ENCODE results near the gene SPEM3. TPM values are rescaled to one million over a fixed set of nuclear protein-coding genes. Genes with fewer than 3 reads are reported as not detected.

Gene SPEM3
- total and polyA plus RNA-seq, 2 of the 4 experiments (the other 2 are of a cell fraction) = not detected

GRCh38 chr17:7383371-7383741, 45.3 kb upstream of the SPEM3 start (continued):
- no peak for TF ChIP-seq SMC3 (IDR thresholded peaks at IDR 0.05; ENCODE audit: low read depth, low read length)
- TF ChIP-seq FOS (IDR thresholded peaks at IDR 0.05; ENCODE audit: low read depth, low read length) = no peak
- no peak for TF ChIP-seq POLR2A (IDR thresholded peaks at IDR 0.05; ENCODE audit: low read depth, low read length)

GRCh38 chr17:7383742-7384488, 44.7 kb upstream of the SPEM3 start:
- 0 out of 2 replicates have a peak overlapping the region, but pooled peaks have one; percentile 5 for H3K14ac ChIP-seq (replicated peaks; ENCODE audit: low read depth, low read length)
- no peak overlapping the region for H4K5ac ChIP-seq (ENCODE audit: low read depth, low read length)
- H2AFZ ChIP-seq (replicated peaks; ENCODE audit: low read length, poor library complexity) = peak overlapping the region; percentile 89
- no peak overlapping the region for H2BK5ac ChIP-seq (ENCODE audit: low read depth, low read length, poor library complexity, severe bottlenecking)
- dilution Hi-C loops (cut with HindIII; ENCODE audit: low sequenced_read_pairs, unreplicated experiment) (no loop called here), in situ Hi-C loops (cut with MboI; ENCODE audit: low sequenced_read_pairs) (no loop called here), intact Hi-C loops (cut with micrococcal nuclease) (no loop called here)
- peaks cover 10% of the 10 kb centered on the region; the same call in 1 of the 2 replicates for H3K36me3 ChIP-seq (ENCODE audit: control insufficient read depth, insufficient read depth, low read length)
- H2BK120ac ChIP-seq (ENCODE audit: low read depth, low read length) = no peak overlapping the region
- H4K20me1 ChIP-seq (ENCODE audit: insufficient read depth, low read length) = no peaks in the 10 kb centered on the region
- WGBS, 2 experiments (ENCODE audit: extremely low coverage in 2 of 2, insufficient read length in 1 of 2) = 9% methylated on average over 44 of the region's 65 CpGs; no CpG with 5 or more reads in 1 of the 2 experiments
- ATAC-seq (ENCODE audit: low read depth) (peak; percentile 84), DNase-seq (peak; percentile 13)
- peak overlapping the region; percentile 61 for H3K4me2 ChIP-seq (ENCODE audit: low read depth, low read length)
- H2AK9ac ChIP-seq (replicated peaks; ENCODE audit: low read depth, low read length, poor library complexity) = peak overlapping the region; percentile 33
- no peak overlapping the region for H4K91ac ChIP-seq (ENCODE audit: insufficient read depth, low read depth, low read length)
- TF ChIP-seq MXI1 (IDR thresholded peaks at IDR 0.05; ENCODE audit: borderline replicate concordance, low read depth, low read length) (no peak), POLR2A (IDR thresholded peaks at IDR 0.05; ENCODE audit: low read depth, low read length) (no peak), MAFK (IDR thresholded peaks at IDR 0.05; ENCODE audit: low read depth, low read length) (no peak)
- H3K4me1 ChIP-seq (ENCODE audit: control insufficient read depth, insufficient read depth, low read length) = peaks cover 7% of the 10 kb centered on the region; the same call in 1 of the 2 replicates
- peaks cover 26% of the 10 kb centered on the region for H3K27me3 ChIP-seq (ENCODE audit: control insufficient read depth, insufficient read depth, low read length)
- no peak overlapping the region; a peak in 1 of 4 replicates for H4K8ac ChIP-seq (ENCODE audit: low read depth in 2 of 2, low read length in 2 of 2)
- H3K79me1 ChIP-seq (ENCODE audit: low read depth in 1 of 2, low read length in 2 of 2) = no peaks in the 10 kb centered on the region
- H3K23ac ChIP-seq (ENCODE audit: low read depth, low read length) = no peak overlapping the region; the same call in none of the 2 replicates
- peaks cover 2% of the 10 kb centered on the region; the same call in 1 of the 2 replicates for H3K9me1 ChIP-seq (ENCODE audit: insufficient read depth, low read length)
- POLR2A ChIA-PET (ENCODE audit: unreplicated experiment) = no interaction called here
- H3K4me3 ChIP-seq (ENCODE audit: insufficient read depth, low read depth, low read length) = peak overlapping the region; percentile 23
- no peak overlapping the region for H3K56ac ChIP-seq (ENCODE audit: extremely low read depth, insufficient read depth, low read length)
- no TSS peak for BruUV-seq (replicated peaks)
- H3K18ac ChIP-seq (ENCODE audit: low read depth, low read length) = no peak overlapping the region
- no peak overlapping the region for H3K9ac ChIP-seq (ENCODE audit: low read depth, low read length)
- H2AK5ac ChIP-seq (ENCODE audit: low read depth, low read length) = 0 out of 2 replicates have a peak overlapping the region, but pooled peaks have one; percentile 20
- H2BK20ac ChIP-seq (ENCODE audit: low read depth, low read length) = no peak overlapping the region
- no peak overlapping the region for H2BK15ac ChIP-seq (ENCODE audit: low read depth, low read length)
- H3K27ac ChIP-seq (ENCODE audit: insufficient read depth, low read length) = no peak overlapping the region
- peaks cover 8% of the 10 kb centered on the region; the same call in 1 of the 2 replicates for H3K9me3 ChIP-seq (ENCODE audit: control insufficient read depth, insufficient read depth, low read length)
- no peak overlapping the region for H3K4ac ChIP-seq (ENCODE audit: low read depth, low read length)
- CTCF ChIA-PET = no interaction called here
